Esophagus muscularis mucosa (tissue), 3 donors: ENCODE measurements around the gene SH3BP4.

Source experiments
- POLR2A ChIP-seq: fragments of 450-650 bp; IDR thresholded peaks from one replicate; pipeline ENCODE4 v1.6.1; 2017; ENCODE audit warnings: antibody characterized with exemption, moderate library complexity, mild to moderate bottlenecking, low read depth
- POLR2AphosphoS5 ChIP-seq, 2 donors: sonication (generic); formaldehyde crosslinking; IDR thresholded peaks; one replicate each; pipeline ENCODE4 v1.6.1; 2017; ENCODE audit warnings: antibody characterized with exemption in 2 of 2
- TF ChIP-seq, protein P1 (sequence below), 3 experiments: fragments of 200-600 bp in 2 of 3; fragments of 450-650 bp in 1 of 3; sonication (generic) in 2 of 3; IDR thresholded peaks; one replicate each; pipeline ENCODE4 v1.5.1; 2017 to 2019; ENCODE audit warnings: antibody characterized with exemption in 3 of 3, mild to moderate bottlenecking in 2 of 3, moderate library complexity in 1 of 3

DNA sequence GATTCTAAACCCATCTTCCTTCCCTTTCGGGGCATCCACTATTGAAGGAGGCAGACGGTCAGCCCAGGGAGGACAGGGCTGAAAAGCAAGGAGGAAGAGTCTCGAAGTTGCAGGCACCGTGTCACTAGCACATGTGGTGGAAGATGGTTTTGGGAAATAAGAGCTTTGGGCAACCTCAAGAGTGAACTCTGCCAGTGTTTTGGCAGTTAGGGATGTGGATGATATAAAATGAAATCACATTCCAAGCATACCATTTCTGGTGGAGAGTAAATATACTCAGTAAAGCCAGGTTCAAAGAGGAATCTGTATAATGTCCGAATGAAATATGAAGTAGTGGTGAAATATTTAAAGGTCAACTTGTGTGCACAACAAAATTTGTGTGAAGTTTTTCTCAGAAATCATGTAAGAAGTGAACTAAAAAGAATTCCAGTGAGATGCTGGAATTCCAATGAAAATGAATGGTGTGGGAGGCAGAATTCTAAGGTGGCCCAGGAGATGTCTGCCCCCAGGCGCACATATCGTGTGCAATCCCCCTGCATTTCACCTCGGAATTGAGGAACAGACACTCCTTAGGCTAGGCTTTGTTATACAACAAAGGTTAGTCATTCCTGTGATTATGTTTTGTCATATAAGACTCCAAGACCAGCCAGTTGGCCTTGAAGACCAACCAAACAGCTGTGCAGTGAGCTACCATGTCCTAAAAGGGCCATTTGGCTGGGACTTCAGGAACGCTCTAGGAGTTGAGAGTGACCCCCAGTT is 147.1 kb downstream of the SH3BP4 start:
- TF ChIP-seq, protein P1, sequence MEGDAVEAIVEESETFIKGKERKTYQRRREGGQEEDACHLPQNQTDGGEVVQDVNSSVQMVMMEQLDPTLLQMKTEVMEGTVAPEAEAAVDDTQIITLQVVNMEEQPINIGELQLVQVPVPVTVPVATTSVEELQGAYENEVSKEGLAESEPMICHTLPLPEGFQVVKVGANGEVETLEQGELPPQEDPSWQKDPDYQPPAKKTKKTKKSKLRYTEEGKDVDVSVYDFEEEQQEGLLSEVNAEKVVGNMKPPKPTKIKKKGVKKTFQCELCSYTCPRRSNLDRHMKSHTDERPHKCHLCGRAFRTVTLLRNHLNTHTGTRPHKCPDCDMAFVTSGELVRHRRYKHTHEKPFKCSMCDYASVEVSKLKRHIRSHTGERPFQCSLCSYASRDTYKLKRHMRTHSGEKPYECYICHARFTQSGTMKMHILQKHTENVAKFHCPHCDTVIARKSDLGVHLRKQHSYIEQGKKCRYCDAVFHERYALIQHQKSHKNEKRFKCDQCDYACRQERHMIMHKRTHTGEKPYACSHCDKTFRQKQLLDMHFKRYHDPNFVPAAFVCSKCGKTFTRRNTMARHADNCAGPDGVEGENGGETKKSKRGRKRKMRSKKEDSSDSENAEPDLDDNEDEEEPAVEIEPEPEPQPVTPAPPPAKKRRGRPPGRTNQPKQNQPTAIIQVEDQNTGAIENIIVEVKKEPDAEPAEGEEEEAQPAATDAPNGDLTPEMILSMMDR (IDR thresholded peaks at IDR 0.05): no peak
- TF ChIP-seq POLR2AphosphoS5 (IDR thresholded peaks at IDR 0.05): no peak
- TF ChIP-seq POLR2A: no peak
